ENCODE data around the gene HNRNPM. TPM values are rescaled to one million over a fixed set of nuclear protein-coding genes. Genes with fewer than 3 reads are reported as not detected.

HNRNPM gene
- total and polyA plus RNA-seq, 2 experiments from 2014 or later = 69.3 to 159 TPM

DNA sequence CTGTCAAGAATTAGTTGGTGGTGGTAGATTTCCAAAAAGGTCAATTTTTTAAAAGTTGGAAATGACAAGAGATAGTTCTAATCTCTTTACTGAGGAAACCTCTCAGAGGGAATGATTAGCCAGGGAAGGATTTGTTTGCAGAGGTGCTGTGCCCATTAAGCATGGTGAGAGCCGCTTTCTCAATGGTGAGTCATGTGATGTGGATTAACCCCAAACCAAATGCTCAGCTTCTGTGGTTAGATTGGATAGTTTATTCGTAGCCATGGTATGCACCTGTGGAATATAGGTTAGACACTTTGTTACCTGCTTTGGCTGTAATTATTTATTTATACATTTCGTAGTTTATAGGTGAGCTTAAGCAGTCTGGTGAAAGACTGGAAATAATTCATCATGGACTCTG lies 7.1 kb downstream of the HNRNPM start:
- Histone ChIP-seq H3K4me1 (ENCODE audit: insufficient read depth) (peaks cover 45% of the 10 kb centered on the region), H3K4me3 (no peak overlapping the region), H3K4me2 (peak overlapping the region; percentile 62), H3K9me3 (ENCODE audit: low read depth) (no peaks in the 10 kb centered on the region), H4K20me1 (ENCODE audit: insufficient read depth, poor library complexity, severe bottlenecking) (peaks cover 98% of the 10 kb centered on the region), H3K9me2 (replicated peaks; ENCODE audit: insufficient read depth) (no peaks in the 10 kb centered on the region), H3K36me3 (replicated peaks; ENCODE audit: insufficient read depth, low read depth) (no peaks in the 10 kb centered on the region), H3K27me3 (no peaks in the 10 kb centered on the region), H2AFZ (no peak overlapping the region), H3K27ac (peak overlapping the region; percentile 6), H3K79me2 (peaks cover 98% of the 10 kb centered on the region)
- TF ChIP-seq EZH2phosphoT487 (IDR thresholded peaks at IDR 0.05; ENCODE audit: low read depth, severe bottlenecking, unreplicated experiment) = no peak
- no peak for TF ChIP-seq EZH2 (IDR thresholded peaks at IDR 0.05; ENCODE audit: borderline replicate concordance)
- peak; percentile 44 for DNase-seq (ENCODE audit: low spot score)
- WGBS (ENCODE audit: low lambda C conversion rate, missing lambda C conversion rate) = 68% methylated on average over 3 of the region's 3 CpGs

DNA sequence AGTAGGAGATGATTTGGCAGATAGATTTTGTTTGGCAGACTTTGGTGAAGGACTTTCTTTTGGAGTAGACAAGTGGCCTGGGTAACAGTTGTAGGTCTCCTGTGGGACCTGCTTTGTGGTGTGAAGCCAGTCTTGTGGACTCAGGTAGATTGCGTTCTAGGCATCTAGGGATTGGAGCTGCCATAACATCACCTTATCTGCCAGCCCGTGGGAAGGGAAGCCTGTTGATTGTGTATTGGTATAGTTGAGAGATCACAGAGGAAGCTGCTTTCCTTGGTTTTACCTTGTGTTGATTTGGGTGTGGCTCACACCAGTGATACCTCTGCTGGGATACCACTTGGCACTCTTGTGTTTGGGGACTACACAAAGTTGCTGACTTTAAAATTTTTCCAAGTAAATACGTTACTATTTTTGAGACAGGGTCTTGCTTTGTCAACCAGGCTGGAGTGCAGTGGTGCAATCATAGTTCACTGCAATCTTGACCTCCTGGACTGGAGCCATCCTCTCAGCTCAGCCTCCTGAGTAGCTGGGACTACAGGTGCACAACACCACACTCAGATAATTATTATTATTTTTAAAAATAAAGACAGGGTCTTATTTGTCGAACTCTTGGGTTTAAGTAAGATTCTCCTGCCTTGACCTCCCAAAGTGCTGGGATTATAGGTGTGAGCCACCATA lies 7.8 kb downstream of the HNRNPM start:
- Histone ChIP-seq H3K4me2 (peak overlapping the region; percentile 62), H3K9me3 (ENCODE audit: low read depth) (no peaks in the 10 kb centered on the region), H3K27ac (no peak overlapping the region), H4K20me1 (ENCODE audit: insufficient read depth, poor library complexity, severe bottlenecking) (peaks cover 98% of the 10 kb centered on the region), H3K79me2 (peaks cover 98% of the 10 kb centered on the region), H3K9me2 (replicated peaks; ENCODE audit: insufficient read depth) (no peaks in the 10 kb centered on the region), H3K27me3 (no peaks in the 10 kb centered on the region), H3K4me3 (no peak overlapping the region), H2AFZ (no peak overlapping the region), H3K36me3 (replicated peaks; ENCODE audit: insufficient read depth, low read depth) (no peaks in the 10 kb centered on the region), H3K4me1 (ENCODE audit: insufficient read depth) (peaks cover 45% of the 10 kb centered on the region)
- TF ChIP-seq EZH2phosphoT487 (IDR thresholded peaks at IDR 0.05; ENCODE audit: low read depth, severe bottlenecking, unreplicated experiment) (no peak), EZH2 (IDR thresholded peaks at IDR 0.05; ENCODE audit: borderline replicate concordance) (no peak)
- TF ChIP-seq, protein P1, sequence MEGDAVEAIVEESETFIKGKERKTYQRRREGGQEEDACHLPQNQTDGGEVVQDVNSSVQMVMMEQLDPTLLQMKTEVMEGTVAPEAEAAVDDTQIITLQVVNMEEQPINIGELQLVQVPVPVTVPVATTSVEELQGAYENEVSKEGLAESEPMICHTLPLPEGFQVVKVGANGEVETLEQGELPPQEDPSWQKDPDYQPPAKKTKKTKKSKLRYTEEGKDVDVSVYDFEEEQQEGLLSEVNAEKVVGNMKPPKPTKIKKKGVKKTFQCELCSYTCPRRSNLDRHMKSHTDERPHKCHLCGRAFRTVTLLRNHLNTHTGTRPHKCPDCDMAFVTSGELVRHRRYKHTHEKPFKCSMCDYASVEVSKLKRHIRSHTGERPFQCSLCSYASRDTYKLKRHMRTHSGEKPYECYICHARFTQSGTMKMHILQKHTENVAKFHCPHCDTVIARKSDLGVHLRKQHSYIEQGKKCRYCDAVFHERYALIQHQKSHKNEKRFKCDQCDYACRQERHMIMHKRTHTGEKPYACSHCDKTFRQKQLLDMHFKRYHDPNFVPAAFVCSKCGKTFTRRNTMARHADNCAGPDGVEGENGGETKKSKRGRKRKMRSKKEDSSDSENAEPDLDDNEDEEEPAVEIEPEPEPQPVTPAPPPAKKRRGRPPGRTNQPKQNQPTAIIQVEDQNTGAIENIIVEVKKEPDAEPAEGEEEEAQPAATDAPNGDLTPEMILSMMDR (IDR thresholded peaks at IDR 0.05; ENCODE audit: poor library complexity) = no peak
- DNase-seq (ENCODE audit: low spot score) = no peak
- 70% methylated on average over 4 of the region's 4 CpGs for WGBS (ENCODE audit: low lambda C conversion rate, missing lambda C conversion rate)

DNA sequence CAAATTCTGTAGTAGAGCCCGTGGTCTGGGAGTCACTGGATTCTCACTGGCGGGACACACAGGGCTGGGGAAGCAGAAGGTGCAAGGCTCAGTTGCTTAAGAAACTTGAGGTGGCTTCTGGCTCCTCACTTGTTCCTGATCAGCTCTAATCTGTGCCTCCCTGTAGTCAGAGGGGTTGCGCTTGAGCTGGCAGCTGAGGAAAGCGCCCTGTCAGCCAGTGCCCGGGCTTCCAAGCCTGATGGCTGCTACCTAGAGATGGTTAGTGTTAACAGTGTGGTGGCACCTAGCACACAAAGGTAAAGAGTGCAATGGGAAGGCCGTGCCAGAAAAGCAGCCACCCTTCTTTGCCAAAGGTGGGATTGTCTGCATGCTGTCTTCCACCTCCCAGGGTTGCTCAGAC lies 8.8 kb downstream of the HNRNPM start:
- Histone ChIP-seq H3K79me2 (peaks cover 98% of the 10 kb centered on the region), H3K4me2 (no peak overlapping the region), H3K9me3 (ENCODE audit: low read depth) (no peaks in the 10 kb centered on the region), H3K27me3 (no peaks in the 10 kb centered on the region), H3K27ac (no peak overlapping the region), H3K4me3 (no peak overlapping the region), H3K9me2 (replicated peaks; ENCODE audit: insufficient read depth) (no peaks in the 10 kb centered on the region), H3K36me3 (replicated peaks; ENCODE audit: insufficient read depth, low read depth) (no peaks in the 10 kb centered on the region), H2AFZ (no peak overlapping the region), H4K20me1 (ENCODE audit: insufficient read depth, poor library complexity, severe bottlenecking) (peaks cover 98% of the 10 kb centered on the region), H3K4me1 (ENCODE audit: insufficient read depth) (peaks cover 49% of the 10 kb centered on the region)
- WGBS (ENCODE audit: low lambda C conversion rate, missing lambda C conversion rate) = 96% methylated on average over 6 of the region's 6 CpGs
- DNase-seq (ENCODE audit: low spot score) = no peak
- TF ChIP-seq EZH2 (IDR thresholded peaks at IDR 0.05; ENCODE audit: borderline replicate concordance) = no peak
- TF ChIP-seq, protein P1 (IDR thresholded peaks at IDR 0.05; ENCODE audit: poor library complexity) = no peak
- TF ChIP-seq EZH2phosphoT487 (IDR thresholded peaks at IDR 0.05; ENCODE audit: low read depth, severe bottlenecking, unreplicated experiment) = no peak

DNA sequence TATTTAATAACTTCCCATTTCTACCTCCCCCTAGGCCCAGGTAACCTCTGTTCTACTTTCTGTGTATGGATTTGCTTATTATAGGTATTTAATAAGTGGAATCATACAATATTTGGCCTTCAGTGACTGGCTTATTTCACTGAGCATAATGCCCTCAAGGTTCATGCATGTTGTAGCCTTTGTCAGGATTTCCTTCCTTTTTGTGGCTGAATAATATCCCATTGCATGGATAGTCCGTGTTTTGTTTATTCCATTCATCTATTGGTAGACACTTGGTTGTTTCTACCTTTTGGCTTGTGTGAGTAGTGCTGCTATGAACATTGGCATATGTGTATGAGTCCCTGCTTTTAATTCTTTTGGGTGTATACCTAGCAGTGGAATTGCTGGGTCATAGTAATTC lies 9.4 kb downstream of the HNRNPM start:
- Histone ChIP-seq H3K9me3 (ENCODE audit: low read depth) (no peaks in the 10 kb centered on the region), H2AFZ (no peak overlapping the region), H3K27me3 (no peaks in the 10 kb centered on the region), H3K27ac (no peak overlapping the region), H3K36me3 (replicated peaks; ENCODE audit: insufficient read depth, low read depth) (no peaks in the 10 kb centered on the region), H3K4me1 (ENCODE audit: insufficient read depth) (peaks cover 49% of the 10 kb centered on the region), H3K9me2 (replicated peaks; ENCODE audit: insufficient read depth) (no peaks in the 10 kb centered on the region), H3K4me2 (no peak overlapping the region), H3K79me2 (peaks cover 98% of the 10 kb centered on the region), H4K20me1 (ENCODE audit: insufficient read depth, poor library complexity, severe bottlenecking) (peaks cover 98% of the 10 kb centered on the region), H3K4me3 (no peak overlapping the region)
- 94% methylated on average over 1 of the region's 1 CpG for WGBS (ENCODE audit: low lambda C conversion rate, missing lambda C conversion rate)
- TF ChIP-seq, protein P1 (IDR thresholded peaks at IDR 0.05; ENCODE audit: poor library complexity) = no peak
- TF ChIP-seq EZH2 (IDR thresholded peaks at IDR 0.05; ENCODE audit: borderline replicate concordance) (no peak), EZH2phosphoT487 (IDR thresholded peaks at IDR 0.05; ENCODE audit: low read depth, severe bottlenecking, unreplicated experiment) (no peak)
- DNase-seq (ENCODE audit: low spot score) = no peak

Measured in hepatocyte (in vitro differentiated cells).